GM23338 (cell line): ENCODE results near the gene MTA3. TPM values are rescaled to one million over a fixed set of nuclear protein-coding genes. Genes with fewer than 3 reads are reported as not detected.

Experiments used
- ATAC-seq: fragments of 200-7000 bp; cut with Tn5 transposase; 3 replicates; pipeline ENCODE4 v1.9.1; 2020
- DNase-seq: peaks from one replicate; pipeline ENCODE4 v3.0.0-alpha.2; 2015; ENCODE audit warnings: low spot score
- H2AFZ ChIP-seq: fragments of 200-600 bp; sonication (generic); 2 replicates; pipeline ENCODE4 v1.8.0; 2016; ENCODE audit warnings: antibody characterized with exemption, mild to moderate bottlenecking, moderate library complexity
- H3F3A ChIP-seq: fragments of 200-600 bp; sonication (generic); replicated peaks from 2 replicates; pipeline ENCODE4 v1.8.0; 2017; ENCODE audit warnings: antibody characterized with exemption, mixed run types, low read depth
- H3K27ac ChIP-seq: fragments of 200-600 bp; sonication (generic); 2 replicates; pipeline ENCODE4 v1.6.1; 2016; ENCODE audit warnings: low read depth
- H3K27me3 ChIP-seq: fragments of 200-600 bp; sonication (generic); 2 replicates; pipeline ENCODE4 v1.8.0; 2016; ENCODE audit warnings: mild to moderate bottlenecking, mixed run types, moderate library complexity; ENCODE audit not compliant: insufficient read depth
- H3K36me3 ChIP-seq: fragments of 200-600 bp; sonication (generic); 2 replicates; pipeline ENCODE4 v1.8.0; 2016; ENCODE audit warnings: mild to moderate bottlenecking; ENCODE audit not compliant: insufficient read depth
- H3K4me1 ChIP-seq: fragments of 200-600 bp; sonication (generic); 2 replicates; pipeline ENCODE4 v1.8.0; 2016; ENCODE audit warnings: mild to moderate bottlenecking, moderate library complexity; ENCODE audit not compliant: insufficient read depth
- H3K4me2 ChIP-seq: fragments of 200-600 bp; sonication (generic); 2 replicates; pipeline ENCODE4 v1.7.1; 2017; ENCODE audit warnings: mixed run types
- H3K4me3 ChIP-seq: fragments of 200-600 bp; sonication (generic); 2 replicates; pipeline ENCODE4 v1.6.1; 2016; ENCODE audit warnings: mixed run types
- H3K79me2 ChIP-seq: fragments of 200-600 bp; sonication (generic); replicated peaks from 2 replicates; pipeline ENCODE4 v1.8.0; 2017; ENCODE audit warnings: mild to moderate bottlenecking; ENCODE audit not compliant: insufficient read depth
- H3K9me2 ChIP-seq: fragments of 200-600 bp; sonication (generic); 2 replicates; pipeline ENCODE4 v1.8.0; 2017; ENCODE audit not compliant: insufficient read depth
- H4K20me1 ChIP-seq: fragments of 200-600 bp; sonication (generic); replicated peaks from 2 replicates; pipeline ENCODE4 v1.8.0; 2017; ENCODE audit warnings: mild to moderate bottlenecking; ENCODE audit not compliant: insufficient read depth
- H3K27ac Mint-ChIP-seq: 2 replicates; pipeline ENCODE4 v1.8.0; 2020; ENCODE audit warnings: inconsistent platforms, mild to moderate bottlenecking, moderate library complexity, mixed read lengths
- H3K27me3 Mint-ChIP-seq: 3 replicates; pipeline ENCODE4 v1.8.0; 2022; ENCODE audit warnings: low read depth, mild to moderate bottlenecking, moderate library complexity, mixed read lengths, inconsistent platforms; ENCODE audit not compliant: insufficient read depth, poor library complexity
- H3K36me3 Mint-ChIP-seq: 3 replicates; pipeline ENCODE4 v1.8.0; 2021; ENCODE audit warnings: low read depth, mild to moderate bottlenecking, inconsistent platforms, moderate library complexity, mixed read lengths
- H3K4me1 Mint-ChIP-seq: 3 replicates; pipeline ENCODE4 v1.8.0; 2020; ENCODE audit warnings: mild to moderate bottlenecking, inconsistent platforms, mixed read lengths
- H3K4me3 Mint-ChIP-seq: 3 replicates; pipeline ENCODE4 v1.8.0; 2021; ENCODE audit warnings: moderate library complexity, mild to moderate bottlenecking, inconsistent platforms, mixed read lengths
- H3K9me3 Mint-ChIP-seq: 3 replicates; pipeline ENCODE4 v1.8.0; 2020; ENCODE audit warnings: moderate library complexity, mild to moderate bottlenecking, inconsistent platforms, mixed read lengths
- CREB1 ChIP-seq: fragments of 250-450 bp; sonication (Bioruptor Pico); IDR thresholded peaks from 2 replicates; pipeline ENCODE4 v1.5.0; 2020; ENCODE audit warnings: low read depth, mild to moderate bottlenecking, moderate library complexity
- JUNB ChIP-seq: IDR thresholded peaks from one replicate; pipeline ENCODE4 v1.6.1; 2016; ENCODE audit warnings: antibody characterized with exemption; ENCODE audit not compliant: unreplicated experiment
- POLR2AphosphoS5 ChIP-seq: IDR thresholded peaks from 2 replicates; pipeline ENCODE4 v1.6.1; 2016; ENCODE audit warnings: antibody characterized with exemption, low read depth
- STAT1 ChIP-seq: IDR thresholded peaks from one replicate; pipeline ENCODE4 v1.6.1; 2016; ENCODE audit warnings: antibody characterized with exemption; ENCODE audit not compliant: unreplicated experiment
- ZNF331 ChIP-seq: fragments of 250-450 bp; sonication (Bioruptor Pico); IDR thresholded peaks from 2 replicates; pipeline ENCODE4 v1.5.0; 2020; ENCODE audit warnings: low read depth, mild to moderate bottlenecking, moderate library complexity
- polyA plus RNA-seq: library from polyadenylated mRNA; unstranded; fragments of >200 nt; fragmentation: Nextera tagmentation; extraction: Ambion mirVana; gene quantifications from 2 replicates; pipeline ENCODE4 v1.2.1, GENCODE V29; 2016
- total RNA-seq: library from RNA; depleted of rRNA; stranded (reverse); fragments of >200 nt; shearing (Covaris generic); gene quantifications from 2 replicates; pipeline ENCODE4 v1.2.3, GENCODE V29; 2014
- TF ChIP-seq, protein P1 (sequence below): IDR thresholded peaks from one replicate; pipeline ENCODE4 v1.6.1; 2018; ENCODE audit warnings: antibody characterized with exemption; ENCODE audit not compliant: unreplicated experiment
- TF ChIP-seq, protein P2 (sequence below): fragments of 250-450 bp; sonication (Bioruptor Pico); IDR thresholded peaks from 2 replicates; pipeline ENCODE4 v1.5.0; 2020; ENCODE audit warnings: mild to moderate bottlenecking, moderate library complexity
- TF ChIP-seq, protein P3 (sequence below), 2 experiments: fragments of 200-600 bp in 1 of 2; sonication (generic) in 1 of 2; conservative IDR thresholded peaks; 2 replicates each; pipeline versions ENCODE4 v1.5.1 to v1.6.1; 2016 to 2017; ENCODE audit warnings: antibody characterized with exemption in 2 of 2, low read depth in 2 of 2, mild to moderate bottlenecking in 2 of 2, moderate library complexity in 1 of 2

MTA3 gene
- total and polyA plus RNA-seq, 2 experiments from 2014 or later = 162 to 208 TPM

DNA sequence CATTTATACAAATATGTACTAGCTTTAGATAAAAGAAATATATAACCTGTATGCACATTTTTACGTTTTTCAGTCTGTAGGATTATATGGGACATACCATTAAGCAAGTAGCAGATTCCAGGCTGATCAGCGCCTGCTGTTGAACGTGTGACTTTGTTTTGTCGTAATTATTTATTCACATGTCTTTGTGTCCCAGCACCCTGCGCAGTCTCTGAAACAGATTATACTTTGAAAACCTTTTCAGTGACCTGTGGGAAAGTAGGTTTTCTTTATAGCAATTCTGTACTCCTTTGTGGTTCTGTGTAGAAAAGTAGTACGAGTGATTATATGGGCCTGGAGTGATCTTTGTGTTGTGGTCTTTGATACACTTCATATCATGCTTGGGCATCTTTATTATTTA, 68.5 kb downstream of the MTA3 start (continued):
- TF ChIP-seq, protein P1, sequence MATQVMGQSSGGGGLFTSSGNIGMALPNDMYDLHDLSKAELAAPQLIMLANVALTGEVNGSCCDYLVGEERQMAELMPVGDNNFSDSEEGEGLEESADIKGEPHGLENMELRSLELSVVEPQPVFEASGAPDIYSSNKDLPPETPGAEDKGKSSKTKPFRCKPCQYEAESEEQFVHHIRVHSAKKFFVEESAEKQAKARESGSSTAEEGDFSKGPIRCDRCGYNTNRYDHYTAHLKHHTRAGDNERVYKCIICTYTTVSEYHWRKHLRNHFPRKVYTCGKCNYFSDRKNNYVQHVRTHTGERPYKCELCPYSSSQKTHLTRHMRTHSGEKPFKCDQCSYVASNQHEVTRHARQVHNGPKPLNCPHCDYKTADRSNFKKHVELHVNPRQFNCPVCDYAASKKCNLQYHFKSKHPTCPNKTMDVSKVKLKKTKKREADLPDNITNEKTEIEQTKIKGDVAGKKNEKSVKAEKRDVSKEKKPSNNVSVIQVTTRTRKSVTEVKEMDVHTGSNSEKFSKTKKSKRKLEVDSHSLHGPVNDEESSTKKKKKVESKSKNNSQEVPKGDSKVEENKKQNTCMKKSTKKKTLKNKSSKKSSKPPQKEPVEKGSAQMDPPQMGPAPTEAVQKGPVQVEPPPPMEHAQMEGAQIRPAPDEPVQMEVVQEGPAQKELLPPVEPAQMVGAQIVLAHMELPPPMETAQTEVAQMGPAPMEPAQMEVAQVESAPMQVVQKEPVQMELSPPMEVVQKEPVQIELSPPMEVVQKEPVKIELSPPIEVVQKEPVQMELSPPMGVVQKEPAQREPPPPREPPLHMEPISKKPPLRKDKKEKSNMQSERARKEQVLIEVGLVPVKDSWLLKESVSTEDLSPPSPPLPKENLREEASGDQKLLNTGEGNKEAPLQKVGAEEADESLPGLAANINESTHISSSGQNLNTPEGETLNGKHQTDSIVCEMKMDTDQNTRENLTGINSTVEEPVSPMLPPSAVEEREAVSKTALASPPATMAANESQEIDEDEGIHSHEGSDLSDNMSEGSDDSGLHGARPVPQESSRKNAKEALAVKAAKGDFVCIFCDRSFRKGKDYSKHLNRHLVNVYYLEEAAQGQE = no peak
- TF ChIP-seq ZNF331 (CRISPR knock-in tag) (no peak), CREB1 (CRISPR knock-in tag) (no peak)

DNA sequence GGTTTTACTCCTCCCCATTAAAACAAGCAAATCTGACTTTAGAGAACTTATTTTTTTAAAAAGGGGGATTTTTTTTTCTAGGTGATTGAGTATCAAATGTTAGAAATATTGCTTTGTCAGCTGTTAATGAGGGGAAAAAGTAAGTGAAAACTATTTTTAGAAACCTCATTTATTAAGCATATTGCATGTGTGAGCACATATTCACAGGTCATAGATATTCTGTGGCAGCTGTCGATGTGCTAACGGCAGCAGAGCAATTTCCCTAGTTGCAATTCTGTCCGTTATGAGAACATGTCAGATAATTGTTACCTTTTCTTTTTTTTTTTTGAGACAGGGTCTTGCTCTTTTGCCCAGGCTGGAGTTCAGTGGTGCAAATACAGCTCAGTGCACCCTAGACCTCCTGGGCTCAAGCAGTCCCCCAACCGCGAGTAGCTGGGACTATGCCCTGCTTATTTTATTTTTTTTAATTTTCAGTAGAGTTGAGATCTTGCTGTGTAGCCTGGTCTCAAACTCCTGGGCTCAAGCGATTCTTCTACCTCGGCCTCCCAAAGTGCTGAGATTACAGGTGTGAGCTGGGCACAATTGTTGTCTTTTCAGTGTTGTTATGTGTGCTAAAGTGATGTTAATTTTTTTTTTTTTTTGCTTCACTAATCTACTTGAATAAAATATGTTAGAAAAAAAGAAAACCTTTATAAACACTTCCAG, 69.8 kb downstream of the MTA3 start:
- Histone ChIP-seq H3K36me3 (no peaks in the 10 kb centered on the region), H4K20me1 (peaks cover 14% of the 10 kb centered on the region), H3K9me2 (no peaks in the 10 kb centered on the region), H3K4me3 (no peak overlapping the region), H3F3A (peaks cover 14% of the 10 kb centered on the region), H3K4me2 (peak overlapping the region; percentile 63), H3K27ac (peak overlapping the region; percentile 85), H3K79me2 (peaks cover 84% of the 10 kb centered on the region), H3K27me3 (no peaks in the 10 kb centered on the region), H2AFZ (no peak overlapping the region), H3K4me1 (peaks cover 21% of the 10 kb centered on the region)
- ATAC-seq (peak; percentile 75), DNase-seq (no peak)
- no peaks in the 10 kb centered on the region for H3K9me3 Mint-ChIP-seq
- H3K36me3 Mint-ChIP-seq = peaks cover 27% of the 10 kb centered on the region; the same call in 2 of the 3 replicates
- H3K4me1 Mint-ChIP-seq = peaks cover 15% of the 10 kb centered on the region
- H3K27me3 Mint-ChIP-seq = peaks cover 8% of the 10 kb centered on the region
- no peak overlapping the region for H3K4me3 Mint-ChIP-seq
- H3K27ac Mint-ChIP-seq = peak overlapping the region; percentile 52
- TF ChIP-seq JUNB (no peak), POLR2AphosphoS5 (no peak), STAT1 (no peak), CREB1 (CRISPR knock-in tag) (no peak)
- TF ChIP-seq, protein P2, sequence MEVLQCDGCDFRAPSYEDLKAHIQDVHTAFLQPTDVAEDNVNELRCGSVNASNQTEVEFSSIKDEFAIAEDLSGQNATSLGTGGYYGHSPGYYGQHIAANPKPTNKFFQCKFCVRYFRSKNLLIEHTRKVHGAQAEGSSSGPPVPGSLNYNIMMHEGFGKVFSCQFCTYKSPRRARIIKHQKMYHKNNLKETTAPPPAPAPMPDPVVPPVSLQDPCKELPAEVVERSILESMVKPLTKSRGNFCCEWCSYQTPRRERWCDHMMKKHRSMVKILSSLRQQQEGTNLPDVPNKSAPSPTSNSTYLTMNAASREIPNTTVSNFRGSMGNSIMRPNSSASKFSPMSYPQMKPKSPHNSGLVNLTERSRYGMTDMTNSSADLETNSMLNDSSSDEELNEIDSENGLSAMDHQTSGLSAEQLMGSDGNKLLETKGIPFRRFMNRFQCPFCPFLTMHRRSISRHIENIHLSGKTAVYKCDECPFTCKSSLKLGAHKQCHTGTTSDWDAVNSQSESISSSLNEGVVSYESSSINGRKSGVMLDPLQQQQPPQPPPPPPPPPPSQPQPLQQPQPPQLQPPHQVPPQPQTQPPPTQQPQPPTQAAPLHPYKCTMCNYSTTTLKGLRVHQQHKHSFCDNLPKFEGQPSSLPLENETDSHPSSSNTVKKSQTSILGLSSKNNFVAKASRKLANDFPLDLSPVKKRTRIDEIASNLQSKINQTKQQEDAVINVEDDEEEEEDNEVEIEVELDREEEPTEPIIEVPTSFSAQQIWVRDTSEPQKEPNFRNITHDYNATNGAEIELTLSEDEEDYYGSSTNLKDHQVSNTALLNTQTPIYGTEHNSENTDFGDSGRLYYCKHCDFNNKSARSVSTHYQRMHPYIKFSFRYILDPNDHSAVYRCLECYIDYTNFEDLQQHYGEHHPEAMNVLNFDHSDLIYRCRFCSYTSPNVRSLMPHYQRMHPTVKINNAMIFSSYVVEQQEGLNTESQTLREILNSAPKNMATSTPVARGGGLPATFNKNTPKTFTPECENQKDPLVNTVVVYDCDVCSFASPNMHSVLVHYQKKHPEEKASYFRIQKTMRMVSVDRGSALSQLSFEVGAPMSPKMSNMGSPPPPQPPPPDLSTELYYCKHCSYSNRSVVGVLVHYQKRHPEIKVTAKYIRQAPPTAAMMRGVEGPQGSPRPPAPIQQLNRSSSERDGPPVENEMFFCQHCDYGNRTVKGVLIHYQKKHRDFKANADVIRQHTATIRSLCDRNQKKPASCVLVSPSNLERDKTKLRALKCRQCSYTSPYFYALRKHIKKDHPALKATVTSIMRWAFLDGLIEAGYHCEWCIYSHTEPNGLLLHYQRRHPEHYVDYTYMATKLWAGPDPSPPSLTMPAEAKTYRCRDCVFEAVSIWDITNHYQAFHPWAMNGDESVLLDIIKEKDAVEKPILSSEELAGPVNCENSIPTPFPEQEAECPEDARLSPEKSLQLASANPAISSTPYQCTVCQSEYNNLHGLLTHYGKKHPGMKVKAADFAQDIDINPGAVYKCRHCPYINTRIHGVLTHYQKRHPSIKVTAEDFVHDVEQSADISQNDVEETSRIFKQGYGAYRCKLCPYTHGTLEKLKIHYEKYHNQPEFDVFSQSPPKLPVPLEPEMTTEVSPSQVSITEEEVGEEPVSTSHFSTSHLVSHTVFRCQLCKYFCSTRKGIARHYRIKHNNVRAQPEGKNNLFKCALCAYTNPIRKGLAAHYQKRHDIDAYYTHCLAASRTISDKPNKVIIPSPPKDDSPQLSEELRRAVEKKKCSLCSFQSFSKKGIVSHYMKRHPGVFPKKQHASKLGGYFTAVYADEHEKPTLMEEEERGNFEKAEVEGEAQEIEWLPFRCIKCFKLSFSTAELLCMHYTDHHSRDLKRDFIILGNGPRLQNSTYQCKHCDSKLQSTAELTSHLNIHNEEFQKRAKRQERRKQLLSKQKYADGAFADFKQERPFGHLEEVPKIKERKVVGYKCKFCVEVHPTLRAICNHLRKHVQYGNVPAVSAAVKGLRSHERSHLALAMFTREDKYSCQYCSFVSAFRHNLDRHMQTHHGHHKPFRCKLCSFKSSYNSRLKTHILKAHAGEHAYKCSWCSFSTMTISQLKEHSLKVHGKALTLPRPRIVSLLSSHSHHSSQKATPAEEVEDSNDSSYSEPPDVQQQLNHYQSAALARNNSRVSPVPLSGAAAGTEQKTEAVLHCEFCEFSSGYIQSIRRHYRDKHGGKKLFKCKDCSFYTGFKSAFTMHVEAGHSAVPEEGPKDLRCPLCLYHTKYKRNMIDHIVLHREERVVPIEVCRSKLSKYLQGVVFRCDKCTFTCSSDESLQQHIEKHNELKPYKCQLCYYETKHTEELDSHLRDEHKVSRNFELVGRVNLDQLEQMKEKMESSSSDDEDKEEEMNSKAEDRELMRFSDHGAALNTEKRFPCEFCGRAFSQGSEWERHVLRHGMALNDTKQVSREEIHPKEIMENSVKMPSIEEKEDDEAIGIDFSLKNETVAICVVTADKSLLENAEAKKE = no peak
- TF ChIP-seq, protein P3, sequence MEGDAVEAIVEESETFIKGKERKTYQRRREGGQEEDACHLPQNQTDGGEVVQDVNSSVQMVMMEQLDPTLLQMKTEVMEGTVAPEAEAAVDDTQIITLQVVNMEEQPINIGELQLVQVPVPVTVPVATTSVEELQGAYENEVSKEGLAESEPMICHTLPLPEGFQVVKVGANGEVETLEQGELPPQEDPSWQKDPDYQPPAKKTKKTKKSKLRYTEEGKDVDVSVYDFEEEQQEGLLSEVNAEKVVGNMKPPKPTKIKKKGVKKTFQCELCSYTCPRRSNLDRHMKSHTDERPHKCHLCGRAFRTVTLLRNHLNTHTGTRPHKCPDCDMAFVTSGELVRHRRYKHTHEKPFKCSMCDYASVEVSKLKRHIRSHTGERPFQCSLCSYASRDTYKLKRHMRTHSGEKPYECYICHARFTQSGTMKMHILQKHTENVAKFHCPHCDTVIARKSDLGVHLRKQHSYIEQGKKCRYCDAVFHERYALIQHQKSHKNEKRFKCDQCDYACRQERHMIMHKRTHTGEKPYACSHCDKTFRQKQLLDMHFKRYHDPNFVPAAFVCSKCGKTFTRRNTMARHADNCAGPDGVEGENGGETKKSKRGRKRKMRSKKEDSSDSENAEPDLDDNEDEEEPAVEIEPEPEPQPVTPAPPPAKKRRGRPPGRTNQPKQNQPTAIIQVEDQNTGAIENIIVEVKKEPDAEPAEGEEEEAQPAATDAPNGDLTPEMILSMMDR (conservative IDR thresholded peaks at IDR 0.05; ENCODE audit: low read depth in 2 of 2) = no peak
- TF ChIP-seq, protein P1 = no peak
